HG03432 (cell line): Measurements from ENCODE around the gene CR1.
"Not testable (repeated sequence)": the region's sequence is repeated elsewhere in the genome, so short reads cannot be mapped to it uniquely, and the experiment has no call there.

Source experiments
- ATAC-seq: cut with Tn5 transposase; IDR thresholded peaks from one replicate; pipeline ENCODE4 v1.9.1; 2021; ENCODE audit warnings: mild to moderate bottlenecking, moderate library complexity; ENCODE audit not compliant: unreplicated experiment

Gene CR1

DNA sequence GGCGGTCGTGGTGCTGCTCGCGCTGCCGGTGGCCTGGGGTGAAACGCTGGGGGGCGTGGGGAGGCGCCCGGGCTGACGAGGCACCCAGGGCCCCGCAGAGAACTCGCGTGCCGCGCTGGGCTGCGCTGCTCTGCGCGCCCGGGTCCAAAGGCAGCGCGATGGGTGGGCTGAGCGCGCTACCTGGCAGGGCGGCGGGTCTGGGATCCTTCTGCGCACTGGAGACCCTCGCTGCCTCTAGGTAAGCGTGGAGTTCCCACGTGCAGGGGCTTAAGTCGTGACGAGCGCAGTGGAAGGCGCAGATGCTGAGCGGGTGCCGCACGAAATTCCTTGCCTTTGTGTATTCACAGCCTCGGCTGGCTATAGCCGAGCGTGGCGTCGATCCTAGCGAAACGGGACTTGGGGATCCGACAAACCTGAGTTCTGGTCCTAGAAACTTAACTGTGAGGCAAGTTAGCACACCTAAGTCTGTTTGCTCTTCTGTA lies 173.6 kb downstream of the CR1 start:
- no peak for ATAC-seq

DNA sequence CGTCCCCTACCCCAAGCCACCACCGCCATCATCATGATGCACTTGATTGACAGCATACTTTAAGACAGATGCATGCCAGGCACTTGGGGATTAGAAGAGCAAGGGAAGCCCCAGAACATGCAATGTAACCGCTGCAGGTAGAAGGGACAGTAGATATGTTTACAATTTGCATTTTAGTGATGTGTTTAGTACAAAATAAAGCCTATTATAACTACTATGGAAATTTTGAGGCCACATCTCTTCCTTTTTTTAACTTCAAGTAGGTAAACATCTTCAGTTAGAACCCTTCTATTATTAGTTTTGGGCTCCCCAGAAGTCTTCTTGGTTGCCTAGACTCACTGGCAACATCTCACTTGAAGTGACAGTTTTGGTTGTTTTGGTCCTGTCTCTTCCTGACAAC lies 174.2 kb downstream of the CR1 start:
- no peak for ATAC-seq

GRCh38 chr1:207670997-207671396 lies 175.0 kb downstream of the CR1 start:
- ATAC-seq, result no peak

GRCh38 chr1:207672522-207673130 lies 176.7 kb downstream of the CR1 start:
- ATAC-seq, result no peak

DNA sequence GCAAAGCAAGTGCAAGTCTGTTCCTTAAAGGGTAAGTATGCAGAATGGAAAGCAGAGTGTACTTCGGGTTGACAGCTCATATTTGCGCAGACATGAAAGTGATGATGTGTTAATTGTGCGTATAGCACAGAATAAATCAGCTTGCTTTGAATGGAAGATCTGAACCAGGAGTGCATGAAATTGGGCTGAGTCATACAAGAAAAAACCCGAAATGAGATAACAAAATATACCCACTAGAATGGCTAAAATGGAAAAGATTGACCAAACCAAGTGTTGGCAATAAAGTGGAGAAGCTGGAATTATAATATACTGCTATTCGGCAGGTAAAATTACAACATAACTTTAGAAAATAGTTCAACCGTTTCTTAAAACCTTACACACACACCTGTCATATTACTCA lies 177.4 kb downstream of the CR1 start:
- no peak for ATAC-seq

DNA sequence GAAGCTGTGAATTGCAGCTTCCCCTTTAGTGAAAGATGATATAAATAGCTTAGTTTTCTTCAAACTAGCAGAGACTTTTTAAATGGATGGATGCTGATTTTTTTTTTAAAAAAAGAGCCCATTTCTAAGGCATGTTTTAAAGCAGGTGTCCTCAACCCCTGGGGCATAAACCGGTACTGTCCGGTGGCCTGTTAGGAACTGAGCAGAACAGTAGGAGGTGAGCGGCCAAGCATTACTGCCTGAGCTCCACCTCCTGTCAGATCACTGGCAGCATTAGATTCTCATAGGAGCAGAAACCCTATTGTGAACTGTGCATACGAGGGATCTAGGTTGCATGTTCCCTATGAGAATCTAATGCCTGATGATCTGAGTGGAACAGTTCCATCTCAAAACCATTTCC lies 180.2 kb downstream of the CR1 start:
- no peak for ATAC-seq

GRCh38 chr1:207680590-207681388 lies 184.8 kb downstream of the CR1 start:
- ATAC-seq, result not testable (repeated sequence)

- not testable (repeated sequence) for ATAC-seq
Measured at GRCh38 chr1:207682872-207683434, 187.0 kb downstream of the CR1 start.

- ATAC-seq, result not testable (repeated sequence)
Measured at GRCh38 chr1:207690551-207690950, 194.6 kb downstream of the CR1 start.

DNA sequence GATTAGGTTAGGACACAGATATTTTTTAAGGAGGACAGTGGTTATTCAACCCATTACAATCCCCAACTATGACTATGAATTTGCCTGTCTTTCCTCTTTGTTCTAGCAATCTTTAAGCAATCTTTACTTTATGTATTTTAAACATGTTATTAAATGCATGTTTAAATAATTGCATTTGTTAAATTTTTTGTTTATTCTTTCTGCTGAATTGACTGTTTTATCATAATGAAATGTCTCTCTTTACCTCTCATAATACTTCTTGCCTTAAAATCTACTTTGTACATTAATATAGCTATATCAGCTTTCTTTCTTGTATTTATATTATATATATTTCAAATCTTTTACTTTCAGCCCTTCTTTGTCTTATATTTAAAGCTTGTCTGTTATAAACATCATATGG lies 195.1 kb downstream of the CR1 start:
- ATAC-seq, result no peak
